Measurements from ENCODE around the gene PUM2.

DNA sequence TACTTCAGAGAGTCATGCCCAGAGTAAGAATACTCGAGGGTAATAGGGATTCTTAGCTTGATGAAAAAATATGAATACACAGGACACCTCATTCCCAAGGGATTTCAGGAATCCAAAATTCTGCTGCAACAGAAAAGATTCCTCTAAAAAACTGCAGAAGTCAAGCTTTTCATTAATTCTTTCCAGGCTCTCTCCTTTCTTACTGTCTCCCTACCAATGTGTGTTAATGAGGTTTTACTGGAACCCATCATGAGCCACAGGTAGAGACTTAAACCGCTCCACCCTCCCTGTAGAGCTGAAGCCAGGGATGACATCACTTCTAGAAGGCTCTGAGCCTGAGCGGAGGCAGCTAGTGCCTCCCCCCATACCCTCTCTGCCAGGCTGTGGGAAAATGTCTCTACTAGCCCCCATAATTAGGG, 129.1 kb downstream of the PUM2 start:
- no peak for TF ChIP-seq EZH2 (IDR thresholded peaks at IDR 0.05)
- no peak for TF ChIP-seq POLR2AphosphoS5 (IDR thresholded peaks at IDR 0.05; ENCODE audit: borderline replicate concordance, low read depth, low read length)
- TF ChIP-seq FOXP2 (optimal IDR thresholded peaks at IDR 0.05; ENCODE audit: control extremely low read depth, extremely low read length, insufficient read depth) = no peak
